NCI-H524 (cell line): ENCODE results near the gene ZSCAN30.
A peak's percentile ranks its signal among the peaks of the same experiment; 100 is the strongest.

ENCODE experiments used
- DNase-seq, 2 experiments: peaks; one replicate each; lab custom pipeline; 2025; lab: John Stamatoyannopoulos, UW

Gene ZSCAN30

GRCh38 chr18:35278969-35279368 is 11.1 kb downstream of the ZSCAN30 start:
- DNase-seq, result no peak

- no peak for DNase-seq
Observed at GRCh38 chr18:35278085-35278484, 11.9 kb downstream of the ZSCAN30 start.

GRCh38 chr18:35277633-35278032 is 12.4 kb downstream of the ZSCAN30 start:
- DNase-seq, result no peak

GRCh38 chr18:35276267-35276666 is 13.8 kb downstream of the ZSCAN30 start:
- no peak for DNase-seq

GRCh38 chr18:35271656-35272055 is 18.4 kb downstream of the ZSCAN30 start:
- DNase-seq, result no peak

- no peak for DNase-seq
Observed at GRCh38 chr18:35268821-35269220, 21.2 kb downstream of the ZSCAN30 start.

GRCh38 chr18:35267809-35268208 is 22.2 kb downstream of the ZSCAN30 start:
- DNase-seq, result peak in 1 of 2 experiments; percentile 20

GRCh38 chr18:35267161-35267651 is 22.8 kb downstream of the ZSCAN30 start:
- DNase-seq, result peak; percentile 76 to 85

GRCh38 chr18:35264409-35264808 is 25.6 kb downstream of the ZSCAN30 start:
- DNase-seq, result no peak

GRCh38 chr18:35256947-35257346 is 33.1 kb downstream of the ZSCAN30 start:
- no peak for DNase-seq

GRCh38 chr18:35253655-35254287 is 36.3 kb downstream of the ZSCAN30 start:
- DNase-seq, result no peak

- no peak for DNase-seq
Observed at GRCh38 chr18:35252466-35252865, 37.6 kb downstream of the ZSCAN30 start.

- DNase-seq, result no peak
Observed at GRCh38 chr18:35248429-35248828, 41.6 kb downstream of the ZSCAN30 start.

GRCh38 chr18:35247412-35248249 is 42.4 kb downstream of the ZSCAN30 start:
- DNase-seq, result no peak

GRCh38 chr18:35246831-35247230 is 43.2 kb downstream of the ZSCAN30 start:
- DNase-seq, result no peak

GRCh38 chr18:35245719-35246317 is 44.2 kb downstream of the ZSCAN30 start:
- no peak for DNase-seq

GRCh38 chr18:35244671-35245070 is 45.4 kb downstream of the ZSCAN30 start:
- DNase-seq, result no peak

- no peak for DNase-seq
Observed at GRCh38 chr18:35242426-35242825, 47.6 kb downstream of the ZSCAN30 start.

GRCh38 chr18:35241448-35241804 is 48.6 kb downstream of the ZSCAN30 start:
- DNase-seq, result no peak

- peak; percentile 92 to 96 for DNase-seq
Observed at GRCh38 chr18:35240664-35241447, 49.2 kb downstream of the ZSCAN30 start, which contains the start of gene ZNF397. ZNF397 (plus strand) TSS chr18:35241034; CDS start chr18:35242471, 1,437 bp downstream.

- DNase-seq, result peak in 1 of 2 experiments; percentile 36
Observed at GRCh38 chr18:35239314-35239713, 50.7 kb downstream of the ZSCAN30 start.
